OCI-LY7 (cell line): Measurements from ENCODE around the gene IMMP2L. TPM values are rescaled to one million over a fixed set of nuclear protein-coding genes. Genes with fewer than 3 reads are reported as not detected.
"Not testable (repeated sequence)": the region's sequence is repeated elsewhere in the genome, so short reads cannot be mapped to it uniquely, and the experiment has no call there.

Source experiments
- BruUV-seq: library from RNA; stranded (reverse); fragments of 400-500 nt; replicated peaks from 2 replicates; lab custom pipeline; 2021; lab: Mats Ljungman, UMichigan
- CTCF ChIA-PET: fragments of 300-600 bp; sonication (Branson Sonifier 250); formaldehyde crosslinking; loops from one replicate; lab custom pipeline; 2022; ENCODE audit warnings: antibody characterized with exemption; ENCODE audit not compliant: unreplicated experiment; lab: Charles Lee
- POLR2A ChIA-PET: fragments of 300-600 bp; sonication (Branson Sonifier 250); formaldehyde crosslinking; loops from one replicate; lab custom pipeline; 2022; ENCODE audit warnings: antibody characterized with exemption; lab: Charles Lee
- DNase-seq: peaks from one replicate; pipeline ENCODE4 v3.0.0-alpha.2; 2015; ENCODE audit warnings: low spot score
- H2AFZ ChIP-seq: fragments of 200-600 bp; sonication (generic), shearing (Covaris generic); 2 replicates; pipeline ENCODE4 v1.6.1; 2014; ENCODE audit warnings: mild to moderate bottlenecking, antibody characterized with exemption, low read length, moderate library complexity
- H3K27ac ChIP-seq: fragments of 200-600 bp; sonication (generic); 2 replicates; pipeline ENCODE4 v1.5.1; 2014; ENCODE audit warnings: mixed run types, low read depth, mild to moderate bottlenecking, moderate library complexity, low read length, inconsistent platforms; ENCODE audit not compliant: poor library complexity, severe bottlenecking
- H3K36me3 ChIP-seq: fragments of 200-600 bp; sonication (generic); 2 replicates; pipeline ENCODE4 v1.6.1; 2014; ENCODE audit warnings: mild to moderate bottlenecking, antibody characterized with exemption, low read length, moderate library complexity, mixed read lengths; ENCODE audit not compliant: insufficient read depth
- H3K4me1 ChIP-seq: fragments of 200-600 bp; sonication (generic); 2 replicates; pipeline ENCODE4 v1.5.1; 2014; ENCODE audit warnings: mild to moderate bottlenecking, low read length; ENCODE audit not compliant: insufficient read depth, poor library complexity, severe bottlenecking
- H3K4me2 ChIP-seq: fragments of 200-600 bp; sonication (generic); 2 replicates; pipeline ENCODE4 v1.6.1; 2014; ENCODE audit warnings: mild to moderate bottlenecking, low read length
- H3K4me3 ChIP-seq: fragments of 200-600 bp; sonication (generic); 2 replicates; pipeline ENCODE4 v1.5.1; 2014; ENCODE audit warnings: mild to moderate bottlenecking, low read depth, low read length; ENCODE audit not compliant: poor library complexity, severe bottlenecking
- H3K79me2 ChIP-seq: fragments of 200-600 bp; sonication (generic); 2 replicates; pipeline ENCODE4 v1.6.1; 2016; ENCODE audit warnings: low read depth, mild to moderate bottlenecking, low read length, moderate library complexity, mixed read lengths; ENCODE audit not compliant: insufficient read depth
- H3K9me2 ChIP-seq: fragments of 200-600 bp; sonication (generic); 2 replicates; pipeline ENCODE4 v1.6.1; 2016; ENCODE audit warnings: mild to moderate bottlenecking, low read length, mixed read lengths; ENCODE audit not compliant: insufficient read depth
- H3K9me3 ChIP-seq: fragments of 200-600 bp; sonication (generic); 2 replicates; pipeline ENCODE4 v1.6.1; 2014; ENCODE audit warnings: mild to moderate bottlenecking, mixed run types, low read length, mixed read lengths
- H4K20me1 ChIP-seq: fragments of 200-600 bp; sonication (generic); 2 replicates; pipeline ENCODE4 v1.6.1; 2014; ENCODE audit warnings: mild to moderate bottlenecking, antibody characterized with exemption, low read length, moderate library complexity, mixed read lengths; ENCODE audit not compliant: insufficient read depth
- CTCF ChIP-seq: fragments of 200-600 bp; sonication (generic); conservative IDR thresholded peaks from 2 replicates; pipeline ENCODE4 v1.5.1; 2014; ENCODE audit warnings: mild to moderate bottlenecking, antibody characterized with exemption, low read length, moderate library complexity, mixed read lengths
- EZH2phosphoT487 ChIP-seq: fragments of 200-600 bp; sonication (generic); IDR thresholded peaks from 2 replicates; pipeline ENCODE4 v1.6.1; 2018; ENCODE audit warnings: low read depth, borderline replicate concordance, mild to moderate bottlenecking, mixed run types, antibody characterized with exemption, low read length, moderate library complexity, mixed read lengths
- intact Hi-C: fragments of 100-400 bp; cut with micrococcal nuclease; formaldehyde crosslinking; loops from one replicate; pipeline ENCODE4 v1.10.0; 2022; ENCODE audit not compliant: unreplicated experiment
- total RNA-seq, 2 experiments: library from RNA; depleted of rRNA in 1 of 2; stranded (reverse); fragments of >200 nt in 1 of 2; shearing (Covaris generic) in 1 of 2; gene quantifications; 2 replicates each; pipeline ENCODE4 v1.2.3, GENCODE V29; 2014 to 2022

The IMMP2L gene
- total RNA-seq, 2 experiments from 2014 or later, result 8.0 to 25.4 TPM

- H3K4me2 ChIP-seq, H3K4me3 ChIP-seq, CTCF ChIA-PET, H3K79me2 ChIP-seq, H3K4me1 ChIP-seq, H3K36me3 ChIP-seq, DNase-seq, POLR2A ChIA-PET, intact Hi-C loops, H3K27ac ChIP-seq, H3K9me3 ChIP-seq, H4K20me1 ChIP-seq, H3K9me2 ChIP-seq, BruUV-seq, H2AFZ ChIP-seq: not testable (repeated sequence)
Observed at GRCh38 chr7:111447502-111447901, 114.8 kb downstream of the IMMP2L start.

- TF ChIP-seq CTCF (no peak), EZH2phosphoT487 (no peak)
- POLR2A ChIA-PET, result no interaction called here
- no TSS peak for BruUV-seq
- Histone ChIP-seq H4K20me1 (no peaks in the 10 kb centered on the region), H3K4me2 (no peak overlapping the region), H3K4me3 (no peak overlapping the region), H3K9me3 (no peaks in the 10 kb centered on the region), H3K79me2 (no peaks in the 10 kb centered on the region), H2AFZ (no peak overlapping the region), H3K9me2 (no peaks in the 10 kb centered on the region), H3K4me1 (no peaks in the 10 kb centered on the region), H3K27ac (no peak overlapping the region), H3K36me3 (no peaks in the 10 kb centered on the region)
- no peak for DNase-seq
- CTCF ChIA-PET, result no interaction called here
- intact Hi-C loops, result no loop called here
Observed at GRCh38 chr7:111439977-111440376, 122.3 kb downstream of the IMMP2L start.

- no peak for DNase-seq
- no peaks in the 10 kb centered on the region for H3K36me3 ChIP-seq
- H2AFZ ChIP-seq, result no peak overlapping the region
- H3K79me2 ChIP-seq, result no peaks in the 10 kb centered on the region
- no peak overlapping the region for H3K4me3 ChIP-seq
- H3K9me2 ChIP-seq, result no peaks in the 10 kb centered on the region
- no peaks in the 10 kb centered on the region for H3K4me1 ChIP-seq
- H3K9me3 ChIP-seq, result no peaks in the 10 kb centered on the region
- TF ChIP-seq CTCF (no peak), EZH2phosphoT487 (no peak)
- intact Hi-C loops, result no loop called here
- ChIA-PET CTCF (no interaction called here), POLR2A (no interaction called here)
- H3K4me2 ChIP-seq, result no peak overlapping the region
- no TSS peak for BruUV-seq
- H4K20me1 ChIP-seq, result no peaks in the 10 kb centered on the region
- H3K27ac ChIP-seq, result no peak overlapping the region
Observed at GRCh38 chr7:111438369-111439289, 123.7 kb downstream of the IMMP2L start.
